ENCODE results near the gene SCGN.
"Not testable (repeated sequence)": the region's sequence is repeated elsewhere in the genome, so short reads cannot be mapped to it uniquely, and the experiment has no call there.

GRCh38 chr6:25748601-25749517 is 96.8 kb downstream of the SCGN start:
- not testable (repeated sequence) for TF ChIP-seq POLR2A (IDR thresholded peaks at IDR 0.05; ENCODE audit: low read depth, low read length); POLR2AphosphoS5 (IDR thresholded peaks at IDR 0.05; ENCODE audit: low read depth, low read length); TAF1 (IDR thresholded peaks at IDR 0.05; ENCODE audit: borderline replicate concordance, low read depth, low read length)

Measured in GM12892 (cell line).